K562 (cell line): ENCODE measurements around the gene SAMD8. TPM values are rescaled to one million over a fixed set of nuclear protein-coding genes. Genes with fewer than 3 reads are reported as not detected.
A peak's percentile ranks its signal among the peaks of the same experiment; 100 is the strongest.

ENCODE experiments used
- ARNT ChIP-seq, 2 experiments: fragments of 450-650 bp; IDR thresholded peaks; 2 replicates each; pipeline ENCODE4 v1.6.1; 2016; ENCODE audit warnings: mild to moderate bottlenecking in 1 of 2
- BRCA1 ChIP-seq, 2 experiments: fragments of 450-650 bp in 1 of 2; sonication (generic) in 1 of 2; formaldehyde crosslinking in 1 of 2; IDR thresholded peaks; 2 replicates each; pipeline versions ENCODE4 v1.5.0 to v1.6.1; 2017 to 2020; ENCODE audit warnings: mild to moderate bottlenecking in 1 of 2, missing genetic modification reagents in 1 of 2
- CC2D1A ChIP-seq: fragments of 450-650 bp; IDR thresholded peaks from 2 replicates; pipeline ENCODE4 v1.6.1; 2017; ENCODE audit warnings: mild to moderate bottlenecking
- ETS2 ChIP-seq: IDR thresholded peaks from 2 replicates; pipeline ENCODE4 v1.6.1; 2016; ENCODE audit warnings: borderline replicate concordance, missing genetic modification characterization, mild to moderate bottlenecking, moderate library complexity, missing compliant biosample characterization; ENCODE audit not compliant: poor library complexity, severe bottlenecking
- IFI16 ChIP-seq: fragments of 250-450 bp; sonication (Bioruptor Pico); IDR thresholded peaks from 2 replicates; pipeline ENCODE4 v2.1.2; 2022; ENCODE audit warnings: mild to moderate bottlenecking, inconsistent platforms
- KLF13 ChIP-seq: fragments of 450-650 bp; IDR thresholded peaks from 2 replicates; pipeline ENCODE4 v1.6.1; 2016; ENCODE audit warnings: missing genetic modification characterization, low read depth, mild to moderate bottlenecking, missing compliant biosample characterization, moderate library complexity, borderline replicate concordance
- NR4A1 ChIP-seq, 2 experiments: fragments of 250-450 bp in 1 of 2; fragments of 450-650 bp in 1 of 2; sonication (Bioruptor Pico) in 1 of 2; IDR thresholded peaks; 2 replicates each; pipeline versions ENCODE4 v1.4.0 to v1.6.1; 2016 to 2020; ENCODE audit warnings: mild to moderate bottlenecking in 2 of 2, missing compliant biosample characterization in 1 of 2, missing genetic modification characterization in 1 of 2, moderate library complexity in 1 of 2
- PHF8 ChIP-seq: fragments of 200-600 bp; sonication (generic); IDR thresholded peaks from 2 replicates; pipeline ENCODE4 v1.6.1; 2012; ENCODE audit warnings: mixed run types, mild to moderate bottlenecking, inconsistent platforms, low read length, moderate library complexity, borderline replicate concordance
- SIRT6 ChIP-seq: IDR thresholded peaks from one replicate; pipeline ENCODE4 v1.6.1; 2012; ENCODE audit warnings: low read depth, mild to moderate bottlenecking, control low read depth, inconsistent platforms, low read length, moderate library complexity
- SRSF1 ChIP-seq: fragments of 200-400 bp; formaldehyde crosslinking; IDR thresholded peaks from 2 replicates; pipeline ENCODE4 v1.6.1; 2017; ENCODE audit warnings: mild to moderate bottlenecking, low read depth, low read length, moderate library complexity
- ZC3H11A ChIP-seq: IDR thresholded peaks from 2 replicates; pipeline ENCODE4 v1.6.1; 2012; ENCODE audit warnings: low read depth, low read length, improper control_type of control experiment
- ZKSCAN3 ChIP-seq: fragments of 250-450 bp; sonication (Bioruptor Pico); IDR thresholded peaks from 2 replicates; pipeline ENCODE4 v1.4.0; 2020
- ZNF239 ChIP-seq: fragments of 250-450 bp; sonication (Bioruptor Pico); IDR thresholded peaks from 2 replicates; pipeline ENCODE4 v1.4.0; 2020; ENCODE audit warnings: mild to moderate bottlenecking
- ZNF3 ChIP-seq: fragments of 250-450 bp; sonication (Bioruptor Pico); IDR thresholded peaks from 2 replicates; pipeline ENCODE4 v1.5.0; 2021; ENCODE audit warnings: mild to moderate bottlenecking, moderate library complexity
- ZNF717 ChIP-seq: fragments of 250-450 bp; sonication (Bioruptor Pico); IDR thresholded peaks from 2 replicates; pipeline ENCODE4 v1.5.0; 2021
- polyA plus RNA-seq, 8 experiments: library from polyadenylated mRNA; depleted of rRNA in 4 of 8; stranded (reverse) in 5 of 8; unstranded in 3 of 8; fragments of >200 nt; fragmentation: Nextera tagmentation in 2 of 8; fragmentation: Illumina TruSeq in 1 of 8; extraction: Ambion mirVana in 2 of 8; extraction: Trizol in 1 of 8; gene quantifications; 2 replicates each; pipeline versions ENCODE4 v1.2.1 to v1.2.3, GENCODE V29; 2011 to 2014; ENCODE audit warnings: inconsistent platforms in 1 of 8, missing spikeins in 1 of 8
- total RNA-seq, 7 experiments: library from RNA; depleted of rRNA in 6 of 7; stranded (reverse); fragments of >200 nt in 6 of 7; fragmentation: Illumina TruSeq in 2 of 7; extraction: Trizol in 2 of 7; gene quantifications; 2 replicates each; pipeline versions ENCODE4 v1.2.1 to v1.2.3, GENCODE V29; 2011 to 2021; ENCODE audit warnings: low replicate concordance in 1 of 7
- TF ChIP-seq, protein P1 (sequence below): fragments of 450-650 bp; formaldehyde crosslinking; IDR thresholded peaks from 2 replicates; pipeline ENCODE4 v1.4.0; 2022; ENCODE audit warnings: missing genetic modification characterization
- TF ChIP-seq, protein P2 (sequence below): fragments of 450-650 bp; IDR thresholded peaks from 2 replicates; pipeline ENCODE4 v1.6.1; 2016; ENCODE audit warnings: borderline replicate concordance
- TF ChIP-seq, protein P3 (sequence below), 2 experiments: IDR thresholded peaks; 2 replicates each; pipeline ENCODE4 v1.6.1; 2011; ENCODE audit warnings: borderline replicate concordance in 1 of 2, control low read depth in 1 of 2, low read depth in 1 of 2, low read length in 1 of 2, mild to moderate bottlenecking in 1 of 2, mixed read lengths in 1 of 2, moderate library complexity in 1 of 2; ENCODE audit not compliant: insufficient read depth in 1 of 2, insufficient read length in 1 of 2, poor library complexity in 1 of 2, severe bottlenecking in 1 of 2; ENCODE audit errors: extremely low read depth in 1 of 2
- TF ChIP-seq, protein P4 (sequence below): fragments of 250-450 bp; sonication (Bioruptor Pico); IDR thresholded peaks from 2 replicates; pipeline ENCODE4 v1.5.0; 2021

SAMD8 gene
- total and polyA plus RNA-seq, 9 of the 15 experiments (the other 6 are each of a cell fraction or from before 2014, with no cell fraction given) = 2.7 to 16.1 (median 6.2) TPM

DNA sequence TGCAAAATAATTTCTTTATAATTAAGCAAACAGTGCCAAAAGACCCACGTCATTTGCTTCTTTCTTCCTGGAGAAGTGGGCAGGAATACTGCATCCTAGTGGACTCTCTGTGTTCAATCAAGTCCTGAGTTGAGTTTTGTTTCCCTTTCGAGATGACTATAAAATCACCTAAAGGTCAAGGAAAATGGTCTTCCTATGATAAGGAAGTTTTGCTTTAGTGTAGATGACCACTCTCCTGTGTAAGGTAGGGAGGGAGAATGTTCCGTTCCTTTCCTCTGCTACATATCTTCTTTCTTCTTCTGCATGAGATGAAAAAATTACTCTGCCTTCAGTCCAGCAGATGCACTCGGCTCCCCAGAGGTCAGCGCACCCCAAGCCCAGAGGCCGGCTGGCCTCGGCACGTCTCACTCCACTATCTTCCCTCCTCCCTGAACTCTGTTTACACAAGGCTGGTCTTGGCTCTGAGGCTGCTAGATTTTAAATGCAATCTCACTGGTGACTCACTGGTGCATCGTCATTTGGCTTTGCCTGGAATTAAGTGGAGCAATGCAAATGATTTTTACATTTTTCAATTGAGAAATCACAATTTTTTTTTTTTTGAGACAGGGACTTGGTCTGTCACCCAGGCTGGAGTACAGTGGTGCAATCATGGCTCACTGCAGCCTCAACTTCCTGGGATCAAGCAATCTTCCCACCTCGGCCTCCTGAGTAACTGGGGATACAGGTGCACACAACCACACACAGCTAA, 80.5 kb downstream of the SAMD8 start (continued):
- TF ChIP-seq, protein P1, sequence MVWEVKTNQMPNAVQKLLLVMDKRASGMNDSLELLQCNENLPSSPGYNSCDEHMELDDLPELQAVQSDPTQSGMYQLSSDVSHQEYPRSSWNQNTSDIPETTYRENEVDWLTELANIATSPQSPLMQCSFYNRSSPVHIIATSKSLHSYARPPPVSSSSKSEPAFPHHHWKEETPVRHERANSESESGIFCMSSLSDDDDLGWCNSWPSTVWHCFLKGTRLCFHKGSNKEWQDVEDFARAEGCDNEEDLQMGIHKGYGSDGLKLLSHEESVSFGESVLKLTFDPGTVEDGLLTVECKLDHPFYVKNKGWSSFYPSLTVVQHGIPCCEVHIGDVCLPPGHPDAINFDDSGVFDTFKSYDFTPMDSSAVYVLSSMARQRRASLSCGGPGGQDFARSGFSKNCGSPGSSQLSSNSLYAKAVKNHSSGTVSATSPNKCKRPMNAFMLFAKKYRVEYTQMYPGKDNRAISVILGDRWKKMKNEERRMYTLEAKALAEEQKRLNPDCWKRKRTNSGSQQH (CRISPR knock-in tag) = no peak
- TF ChIP-seq, protein P2, sequence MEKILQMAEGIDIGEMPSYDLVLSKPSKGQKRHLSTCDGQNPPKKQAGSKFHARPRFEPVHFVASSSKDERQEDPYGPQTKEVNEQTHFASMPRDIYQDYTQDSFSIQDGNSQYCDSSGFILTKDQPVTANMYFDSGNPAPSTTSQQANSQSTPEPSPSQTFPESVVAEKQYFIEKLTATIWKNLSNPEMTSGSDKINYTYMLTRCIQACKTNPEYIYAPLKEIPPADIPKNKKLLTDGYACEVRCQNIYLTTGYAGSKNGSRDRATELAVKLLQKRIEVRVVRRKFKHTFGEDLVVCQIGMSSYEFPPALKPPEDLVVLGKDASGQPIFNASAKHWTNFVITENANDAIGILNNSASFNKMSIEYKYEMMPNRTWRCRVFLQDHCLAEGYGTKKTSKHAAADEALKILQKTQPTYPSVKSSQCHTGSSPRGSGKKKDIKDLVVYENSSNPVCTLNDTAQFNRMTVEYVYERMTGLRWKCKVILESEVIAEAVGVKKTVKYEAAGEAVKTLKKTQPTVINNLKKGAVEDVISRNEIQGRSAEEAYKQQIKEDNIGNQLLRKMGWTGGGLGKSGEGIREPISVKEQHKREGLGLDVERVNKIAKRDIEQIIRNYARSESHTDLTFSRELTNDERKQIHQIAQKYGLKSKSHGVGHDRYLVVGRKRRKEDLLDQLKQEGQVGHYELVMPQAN = no peak
- TF ChIP-seq KLF13 (0 out of 2 replicates have a peak, but pooled peaks have one; percentile 28), NR4A1 (CRISPR knock-in tag; IDR thresholded peaks at IDR 0.05) (no peak), NR4A1 (tag; IDR thresholded peaks at IDR 0.05) (no peak), ETS2 (tag) (no peak), BRCA1 (IDR thresholded peaks at IDR 0.05) (no peak), BRCA1 (CRISPR knock-in tag; IDR thresholded peaks at IDR 0.05) (no peak), ZKSCAN3 (no peak), CC2D1A (peak; percentile 34; the same call in 1 of the 2 replicates), SRSF1 (no peak), ARNT (IDR thresholded peaks at IDR 0.05) (peak; percentile 60 to 94; a peak in 3 of 4 replicates), SIRT6 (no peak), PHF8 (no peak; the same call in 1 of the 2 replicates), ZNF239 (no peak), ZC3H11A (no peak), IFI16 (CRISPR knock-in tag) (no peak), ZNF717 (CRISPR knock-in tag) (no peak), ZNF3 (CRISPR knock-in tag) (no peak)
- TF ChIP-seq, protein P3, sequence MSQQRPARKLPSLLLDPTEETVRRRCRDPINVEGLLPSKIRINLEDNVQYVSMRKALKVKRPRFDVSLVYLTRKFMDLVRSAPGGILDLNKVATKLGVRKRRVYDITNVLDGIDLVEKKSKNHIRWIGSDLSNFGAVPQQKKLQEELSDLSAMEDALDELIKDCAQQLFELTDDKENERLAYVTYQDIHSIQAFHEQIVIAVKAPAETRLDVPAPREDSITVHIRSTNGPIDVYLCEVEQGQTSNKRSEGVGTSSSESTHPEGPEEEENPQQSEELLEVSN (IDR thresholded peaks at IDR 0.05; ENCODE audit: borderline replicate concordance in 1 of 2, extremely low read depth in 1 of 2, insufficient read depth in 1 of 2, insufficient read length in 1 of 2, low read depth in 1 of 2, low read length in 1 of 2, poor library complexity in 1 of 2, severe bottlenecking in 1 of 2) = peak in 1 of 2 experiments; percentile 16
- TF ChIP-seq, protein P4, sequence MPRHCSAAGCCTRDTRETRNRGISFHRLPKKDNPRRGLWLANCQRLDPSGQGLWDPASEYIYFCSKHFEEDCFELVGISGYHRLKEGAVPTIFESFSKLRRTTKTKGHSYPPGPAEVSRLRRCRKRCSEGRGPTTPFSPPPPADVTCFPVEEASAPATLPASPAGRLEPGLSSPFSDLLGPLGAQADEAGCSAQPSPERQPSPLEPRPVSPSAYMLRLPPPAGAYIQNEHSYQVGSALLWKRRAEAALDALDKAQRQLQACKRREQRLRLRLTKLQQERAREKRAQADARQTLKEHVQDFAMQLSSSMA (CRISPR knock-in tag) = no peak
